H9 (cell line): ENCODE data around the gene PIK3R4. TPM values are rescaled to one million over a fixed set of nuclear protein-coding genes. Genes with fewer than 3 reads are reported as not detected.

ENCODE experiments used
- DNase-seq: peaks from one replicate; pipeline ENCODE4 v3.0.0-alpha.2; 2017
- H2AFZ ChIP-seq: one replicate; pipeline ENCODE4 v1.6.1; 2013; ENCODE audit warnings: mild to moderate bottlenecking, low read length, control low read depth, moderate library complexity
- H2AK5ac ChIP-seq: 2 replicates; pipeline ENCODE4 v1.6.1; 2013; ENCODE audit warnings: low read length, control low read depth, mixed read lengths; ENCODE audit not compliant: insufficient read length
- H2BK120ac ChIP-seq: one replicate; pipeline ENCODE4 v1.6.1; 2013; ENCODE audit warnings: low read depth, mild to moderate bottlenecking, low read length, control low read depth, inconsistent platforms; ENCODE audit not compliant: poor library complexity, severe bottlenecking
- H2BK12ac ChIP-seq: 2 replicates; pipeline ENCODE4 v1.6.1; 2013; ENCODE audit warnings: low read length, control low read depth, mixed read lengths, low read depth; ENCODE audit not compliant: insufficient read length
- H2BK15ac ChIP-seq: 2 replicates; pipeline ENCODE4 v1.6.1; 2013; ENCODE audit warnings: low read depth, low read length, control low read depth
- H2BK20ac ChIP-seq: one replicate; pipeline ENCODE4 v1.6.1; 2013; ENCODE audit warnings: low read depth, mild to moderate bottlenecking, low read length, control low read depth, inconsistent platforms; ENCODE audit not compliant: poor library complexity, severe bottlenecking
- H2BK5ac ChIP-seq: 2 replicates; pipeline ENCODE4 v1.6.1; 2013; ENCODE audit warnings: low read length, control low read depth, mixed read lengths; ENCODE audit not compliant: insufficient read length
- H3K14ac ChIP-seq: 2 replicates; pipeline ENCODE4 v1.6.1; 2013; ENCODE audit warnings: low read length, control low read depth; ENCODE audit not compliant: insufficient read depth
- H3K18ac ChIP-seq: 2 replicates; pipeline ENCODE4 v1.6.1; 2013; ENCODE audit warnings: low read depth, mild to moderate bottlenecking, mixed read lengths, low read length, control low read depth; ENCODE audit not compliant: insufficient read length
- H3K23ac ChIP-seq: 2 replicates; pipeline ENCODE4 v1.6.1; 2013; ENCODE audit warnings: low read length, control low read depth, mixed read lengths, low read depth; ENCODE audit not compliant: insufficient read length
- H3K23me2 ChIP-seq: 2 replicates; pipeline ENCODE4 v1.6.1; 2013; ENCODE audit warnings: low read depth, mild to moderate bottlenecking, mixed read lengths, low read length, control low read depth; ENCODE audit not compliant: insufficient read length, poor library complexity, severe bottlenecking
- H3K27ac ChIP-seq: 2 replicates; pipeline ENCODE4 v1.5.1; 2013; ENCODE audit warnings: low read length, control low read depth, mixed read lengths, low read depth; ENCODE audit not compliant: insufficient read length
- H3K27me3 ChIP-seq: 2 replicates; pipeline ENCODE4 v1.6.1; 2013; ENCODE audit warnings: low read length, control low read depth, inconsistent platforms; ENCODE audit not compliant: insufficient read depth
- H3K4ac ChIP-seq: 2 replicates; pipeline ENCODE4 v1.6.1; 2013; ENCODE audit warnings: low read depth, mild to moderate bottlenecking, control low read depth, inconsistent platforms, low read length, moderate library complexity
- H3K4me1 ChIP-seq: 2 replicates; pipeline ENCODE4 v1.6.1; 2013; ENCODE audit warnings: low read length, control low read depth, inconsistent platforms; ENCODE audit not compliant: insufficient read depth
- H3K4me2 ChIP-seq: 2 replicates; pipeline ENCODE4 v1.6.1; 2013; ENCODE audit warnings: low read length, control low read depth, mixed read lengths; ENCODE audit not compliant: insufficient read length, insufficient read depth
- H3K56ac ChIP-seq: 2 replicates; pipeline ENCODE4 v1.6.1; 2013; ENCODE audit warnings: low read depth, mild to moderate bottlenecking, mixed read lengths, low read length, control low read depth; ENCODE audit not compliant: insufficient read length
- H3K79me1 ChIP-seq: 2 replicates; pipeline ENCODE4 v1.6.1; 2013; ENCODE audit warnings: low read depth, mild to moderate bottlenecking, moderate library complexity, low read length, control low read depth, inconsistent platforms; ENCODE audit not compliant: insufficient read depth, poor library complexity, severe bottlenecking
- H3K79me2 ChIP-seq: 2 replicates; pipeline ENCODE4 v1.6.1; 2013; ENCODE audit warnings: low read length, control low read depth, inconsistent platforms; ENCODE audit not compliant: insufficient read depth
- H3K9ac ChIP-seq: 2 replicates; pipeline ENCODE4 v1.6.1; 2013; ENCODE audit warnings: low read length, control low read depth, mixed read lengths; ENCODE audit not compliant: insufficient read length; ENCODE audit errors: extremely low read depth
- H3K9me3 ChIP-seq: one replicate; pipeline ENCODE4 v1.6.1; 2013; ENCODE audit warnings: low read depth, low read length, inconsistent platforms; ENCODE audit not compliant: control insufficient read depth
- H3T11ph ChIP-seq: one replicate; pipeline ENCODE4 v1.6.1; 2013; ENCODE audit warnings: mild to moderate bottlenecking, low read length, control low read depth, inconsistent platforms
- H4K20me1 ChIP-seq: one replicate; pipeline ENCODE4 v1.6.1; 2013; ENCODE audit not compliant: control insufficient read depth, insufficient read length, insufficient read depth
- H4K5ac ChIP-seq: 2 replicates; pipeline ENCODE4 v1.6.1; 2013; ENCODE audit warnings: low read depth, mild to moderate bottlenecking, mixed read lengths, low read length, control low read depth; ENCODE audit not compliant: insufficient read length
- H4K8ac ChIP-seq: replicated peaks from 2 replicates; pipeline ENCODE4 v1.6.1; 2013; ENCODE audit warnings: low read length, control low read depth, mixed read lengths, low read depth; ENCODE audit not compliant: insufficient read length
- H4K91ac ChIP-seq: 2 replicates; pipeline ENCODE4 v1.6.1; 2013; ENCODE audit warnings: low read depth, mild to moderate bottlenecking, moderate library complexity, mixed read lengths, low read length, control low read depth; ENCODE audit not compliant: insufficient read length
- H3K27ac Mint-ChIP-seq, 3 experiments: 2 replicates in 2 of 3; 3 replicates in 1 of 3; pipeline ENCODE4 v1.8.0; 2020 to 2021; ENCODE audit warnings: mixed read lengths in 3 of 3, mild to moderate bottlenecking in 1 of 3, moderate library complexity in 1 of 3
- H3K27me3 Mint-ChIP-seq: 2 replicates; pipeline ENCODE4 v1.8.0; 2021; ENCODE audit warnings: low read depth, mild to moderate bottlenecking, moderate library complexity, mixed read lengths
- H3K36me3 Mint-ChIP-seq, 3 experiments: 2 replicates in 2 of 3; 3 replicates in 1 of 3; pipeline ENCODE4 v1.8.0; 2020 to 2021; ENCODE audit warnings: low read depth in 3 of 3, mixed read lengths in 3 of 3; ENCODE audit not compliant: insufficient read depth in 1 of 3
- H3K4me1 Mint-ChIP-seq, 2 experiments: 2 replicates each; pipeline ENCODE4 v1.8.0; 2020; ENCODE audit warnings: mixed read lengths in 2 of 2
- H3K4me3 Mint-ChIP-seq, 2 experiments: 2 replicates in 1 of 2; 3 replicates in 1 of 2; pipeline ENCODE4 v1.8.0; 2020 to 2021; ENCODE audit warnings: mild to moderate bottlenecking in 2 of 2, mixed read lengths in 2 of 2, moderate library complexity in 1 of 2
- H3K9me3 Mint-ChIP-seq, 2 experiments: 2 replicates in 1 of 2; 3 replicates in 1 of 2; pipeline ENCODE4 v1.8.0; 2020; ENCODE audit warnings: mild to moderate bottlenecking in 2 of 2, mixed read lengths in 2 of 2, moderate library complexity in 1 of 2
- CTCF ChIP-seq: fragments of 200-600 bp; sonication (generic); conservative IDR thresholded peaks from 3 replicates; pipeline ENCODE4 v1.8.0; 2021; ENCODE audit warnings: antibody characterized with exemption, mild to moderate bottlenecking
- WGBS: extraction: QIAGEN DNeasy Blood & Tissue Kit; methylation state at CpG from one replicate; pipeline ENCODE4 v1.1.7; 2013; ENCODE audit warnings: missing lambda C conversion rate, low lambda C conversion rate, mixed read lengths; ENCODE audit not compliant: insufficient read length; ENCODE audit errors: extremely low coverage; 5-methylcytosine and 5-hydroxymethylcytosine counted together
- total RNA-seq: library from RNA; stranded (reverse); gene quantifications from 2 replicates; pipeline ENCODE4 v1.2.1, GENCODE V29; 2021

PIK3R4 gene
- total RNA-seq, 1 experiment from 2014 or later: 28.6 TPM

- Mint-ChIP-seq H3K9me3 (no peaks in the 10 kb centered on the region), H3K27me3 (no peaks in the 10 kb centered on the region), H3K27ac (no peak overlapping the region; a peak in 1 of 7 replicates), H3K36me3 (peaks cover 8 to 27% (median 26%) of the 10 kb centered on the region in 3 experiments; a peak in 5 of 7 replicates), H3K4me1 (peaks cover 0 to 3% of the 10 kb centered on the region in 2 experiments; a peak in 2 of 4 replicates), H3K4me3 (no peak overlapping the region)
- Histone ChIP-seq H3K23me2 (no peaks in the 10 kb centered on the region), H3K27me3 (no peaks in the 10 kb centered on the region), H3K23ac (no peak overlapping the region), H2BK15ac (no peak overlapping the region), H2BK20ac (no peak overlapping the region), H2BK120ac (no peak overlapping the region), H3K9ac (no peak overlapping the region), H2BK5ac (no peak overlapping the region), H3K18ac (no peak overlapping the region), H3T11ph (no peak overlapping the region), H4K91ac (no peak overlapping the region), H2AFZ (no peak overlapping the region), H3K14ac (no peak overlapping the region), H3K27ac (no peak overlapping the region), H3K79me2 (0 out of 2 replicates have a peak, but pooled peaks cover 2% of the 10 kb centered on the region), H3K9me3 (no peaks in the 10 kb centered on the region), H3K56ac (no peak overlapping the region), H4K20me1 (no peaks in the 10 kb centered on the region), H3K4me1 (no peaks in the 10 kb centered on the region), H3K4ac (no peak overlapping the region), H2AK5ac (no peak overlapping the region), H2BK12ac (no peak overlapping the region), H4K5ac (no peak overlapping the region), H4K8ac (no peak overlapping the region), H3K4me2 (no peak overlapping the region), H3K79me1 (no peaks in the 10 kb centered on the region)
- TF ChIP-seq CTCF: no peak
- DNase-seq: no peak
- no CpG with 5 or more reads among the region's 6 CpGs for WGBS
Observed at GRCh38 chr3:130731817-130732216, 14.8 kb downstream of the PIK3R4 start.
